H54 (cell line): ENCODE results near the gene C12orf76.
"Not testable (repeated sequence)": the region's sequence is repeated elsewhere in the genome, so short reads cannot be mapped to it uniquely, and the experiment has no call there.

ENCODE experiments used
- DNase-seq: peaks from one replicate; pipeline ENCODE4 v3.0.0; 2011; ENCODE audit warnings: low spot score, mixed read lengths; ENCODE audit not compliant: insufficient read length
- FAIRE-seq: peaks from 3 replicates; lab custom pipeline; 2011; peaks lifted over from hg19 to GRCh38; lab: Jason Lieb, UNC
- POLR2A ChIP-seq: IDR thresholded peaks from 2 replicates; pipeline ENCODE4 v1.6.1; 2011; ENCODE audit warnings: low read depth, mild to moderate bottlenecking, low read length

The C12orf76 gene

DNA sequence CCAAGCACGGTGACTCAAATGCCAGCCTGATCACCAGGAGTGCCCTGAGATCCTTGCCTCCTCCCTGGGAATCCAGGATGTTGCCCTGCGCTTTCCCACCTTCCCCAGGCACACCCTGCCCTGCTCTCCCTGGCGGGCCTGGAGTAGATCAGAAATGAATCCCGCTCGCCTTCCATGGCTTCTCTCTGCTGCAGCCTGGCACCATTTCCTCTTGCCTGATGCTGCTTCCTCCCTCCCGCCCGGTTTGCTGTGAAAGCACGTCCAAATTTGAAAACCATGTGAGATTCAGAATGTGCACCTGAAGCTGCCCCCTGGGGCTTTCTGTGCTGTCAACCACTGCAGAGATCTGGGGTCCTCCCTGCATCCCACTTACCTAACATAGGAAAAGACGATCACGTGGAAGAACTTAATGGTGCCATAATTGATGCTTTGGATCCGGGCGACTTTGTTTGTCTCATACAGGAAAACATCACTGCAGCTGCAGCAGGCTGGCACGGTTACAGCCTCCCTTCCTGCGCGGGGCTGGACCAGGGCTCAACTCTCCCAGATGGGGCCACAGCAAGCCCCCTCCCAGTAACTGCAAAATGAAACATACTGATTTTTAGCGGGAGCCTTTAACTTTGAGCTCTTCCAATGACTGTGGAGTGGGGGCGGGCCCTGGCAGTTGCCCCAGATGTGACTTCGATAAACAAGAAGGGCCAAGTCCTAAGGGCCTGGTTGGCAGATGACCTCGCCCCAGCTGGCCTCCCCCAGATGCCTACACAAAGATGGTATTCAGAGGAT lies 24.9 kb upstream of the C12orf76 start:
- no peak for TF ChIP-seq POLR2A
- DNase-seq (peak; percentile 27), FAIRE-seq (no peak)

DNA sequence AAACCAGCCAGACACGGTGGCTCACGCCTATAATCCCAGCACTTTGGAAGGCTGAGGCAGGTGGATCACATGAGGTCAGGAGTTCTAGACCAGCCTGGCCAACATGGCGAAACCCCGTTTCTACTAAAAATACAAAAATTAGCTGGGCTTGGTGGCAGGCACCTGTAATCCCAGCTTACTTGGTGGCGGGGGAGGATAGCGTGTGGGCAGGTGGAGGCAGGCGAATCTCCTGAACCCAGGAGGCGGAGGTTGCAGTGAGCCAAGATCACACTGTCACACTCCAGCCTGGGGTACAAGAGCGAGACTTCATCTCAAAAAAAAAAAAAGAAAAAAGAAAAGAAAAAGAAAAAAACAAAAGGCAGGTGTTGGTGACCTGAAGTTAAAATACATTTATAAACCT lies 24.3 kb upstream of the C12orf76 start:
- FAIRE-seq, DNase-seq: not testable (repeated sequence)

DNA sequence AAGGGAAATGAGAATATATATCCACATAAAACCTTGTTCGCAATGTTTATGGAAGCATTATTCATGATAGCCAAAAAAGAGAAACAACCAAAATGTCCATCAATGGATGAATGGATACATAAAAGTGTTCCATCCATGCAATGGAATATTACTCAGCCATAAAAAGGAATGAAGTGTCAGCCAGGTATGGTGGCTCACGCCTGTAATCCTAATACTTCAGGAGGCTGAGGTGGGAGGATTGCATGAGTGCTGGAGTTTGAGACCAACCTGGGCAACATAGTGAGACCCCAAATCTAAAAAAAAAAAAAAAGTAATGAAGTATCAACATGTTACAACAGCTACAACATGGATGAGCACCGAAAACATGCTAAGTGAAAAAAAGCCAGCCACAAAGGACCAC lies 23.6 kb upstream of the C12orf76 start:
- DNase-seq (no peak), FAIRE-seq (no peak)
- no peak for TF ChIP-seq POLR2A

DNA sequence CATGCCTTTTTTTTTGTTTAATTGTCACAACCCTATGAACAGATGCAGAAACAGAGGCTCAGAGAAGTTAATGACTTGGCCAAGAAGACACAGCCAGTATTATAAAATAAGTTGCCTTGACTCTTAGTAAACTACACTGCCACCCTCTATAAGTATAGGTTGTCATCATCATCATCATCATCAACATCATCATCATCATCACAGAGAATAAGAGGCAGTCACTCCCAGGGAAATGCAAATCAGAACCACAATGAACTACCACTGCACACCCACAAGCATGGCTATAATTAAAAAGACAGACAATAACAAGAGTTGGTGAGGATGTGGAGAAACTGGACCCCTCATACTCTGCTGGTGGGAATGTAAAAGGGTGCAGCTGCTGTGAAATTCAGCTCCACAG lies 23.2 kb upstream of the C12orf76 start:
- DNase-seq (no peak), FAIRE-seq (no peak)
- no peak for TF ChIP-seq POLR2A

DNA sequence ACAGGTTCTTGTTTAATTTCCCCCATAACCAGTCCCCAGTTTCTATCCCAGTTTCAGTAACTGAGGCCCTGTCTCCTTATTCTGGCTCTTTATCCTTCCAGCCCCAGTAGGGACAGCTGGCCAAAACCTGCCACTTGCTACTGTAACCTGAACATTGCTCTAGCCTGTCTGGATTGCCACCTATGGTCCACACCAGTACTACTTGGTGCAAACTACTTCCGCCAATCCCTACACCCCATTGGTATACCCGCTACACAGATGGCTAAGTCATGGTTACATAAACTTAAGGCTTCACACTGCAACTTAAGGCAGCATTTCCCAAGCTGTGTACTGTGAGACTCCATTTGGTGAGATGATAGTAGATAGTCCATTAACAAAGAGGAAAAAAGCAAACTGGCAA lies 20.3 kb upstream of the C12orf76 start:
- no peak for TF ChIP-seq POLR2A
- FAIRE-seq (no peak), DNase-seq (no peak)

DNA sequence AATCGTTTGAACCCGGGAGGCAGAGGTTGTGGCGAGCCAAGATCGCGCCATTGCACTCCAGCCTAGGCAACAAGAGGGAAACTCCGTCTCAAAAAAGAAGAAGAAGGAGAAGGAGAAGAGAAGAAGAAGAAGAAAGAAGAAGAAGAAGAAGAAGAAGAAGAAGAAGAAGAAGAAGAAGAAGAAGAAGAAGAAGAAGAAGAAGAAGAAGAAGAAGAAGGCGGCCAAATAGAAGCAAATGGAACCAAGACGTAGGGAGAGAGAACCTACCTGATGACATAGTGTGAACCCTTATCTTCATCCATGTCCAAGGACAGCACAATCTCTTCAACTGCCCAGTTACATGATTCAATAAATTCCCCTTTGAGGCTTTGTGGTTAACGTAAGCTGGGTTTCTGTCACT lies 19.8 kb upstream of the C12orf76 start:
- DNase-seq, FAIRE-seq: not testable (repeated sequence)

DNA sequence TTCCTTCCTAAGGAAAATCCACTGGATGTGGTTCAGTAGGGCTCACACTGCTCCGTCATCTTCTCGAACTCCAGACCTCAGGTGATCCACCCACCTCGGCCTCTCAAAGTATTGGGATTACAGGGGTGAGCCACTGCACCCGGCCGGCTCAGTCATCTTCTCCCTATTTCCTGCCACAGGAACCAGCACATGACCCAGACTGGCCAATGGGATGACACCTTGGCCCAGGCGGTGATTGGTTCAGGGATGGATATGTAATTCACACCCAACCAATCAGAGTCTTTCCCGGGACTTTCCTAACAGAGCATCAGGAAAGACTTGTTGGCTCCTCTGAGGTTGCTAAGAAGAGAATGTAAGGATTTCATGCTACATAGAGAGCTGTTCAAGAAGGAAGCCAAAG lies 19.2 kb upstream of the C12orf76 start:
- FAIRE-seq (no peak), DNase-seq (no peak)
- no peak for TF ChIP-seq POLR2A

DNA sequence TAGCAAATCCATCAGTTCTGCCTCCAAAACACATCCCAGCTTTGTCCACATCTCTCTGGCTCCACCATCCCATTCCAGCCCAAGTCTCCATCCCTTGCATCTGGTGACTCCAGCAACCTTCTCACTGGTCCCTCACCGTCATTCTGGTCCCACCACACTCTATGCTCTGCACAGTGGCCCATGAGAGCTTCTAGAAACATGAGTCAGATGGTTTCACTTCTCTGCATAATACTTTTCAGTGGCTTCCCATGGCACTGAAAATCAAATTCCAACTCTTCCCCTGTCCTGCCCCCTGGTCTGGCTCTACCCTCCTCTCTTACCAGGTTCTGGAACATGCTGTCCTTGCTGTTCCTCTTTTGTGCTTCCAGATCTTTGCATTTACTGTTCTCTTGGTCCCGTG lies 17.2 kb upstream of the C12orf76 start:
- DNase-seq (no peak), FAIRE-seq (no peak)

DNA sequence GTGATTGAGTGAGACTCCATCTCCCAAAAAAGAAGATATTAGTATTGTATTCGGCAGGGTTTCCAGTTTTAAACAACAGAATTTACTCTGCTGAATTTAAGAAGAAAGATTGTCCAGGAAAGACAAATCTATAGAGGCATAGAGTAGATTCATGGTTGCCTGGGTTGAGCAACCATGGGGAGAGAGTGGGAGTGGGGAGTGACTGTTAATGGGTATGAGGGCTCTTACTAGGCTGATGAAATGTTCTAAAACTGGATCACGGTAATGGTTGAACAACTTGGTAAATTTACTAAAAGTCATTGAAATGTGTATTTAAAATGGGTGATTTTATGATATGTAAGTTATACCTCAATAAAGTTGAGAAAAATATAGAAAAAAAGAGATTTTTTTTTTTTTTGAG lies 13.9 kb upstream of the C12orf76 start:
- FAIRE-seq (no peak), DNase-seq (no peak)
- TF ChIP-seq POLR2A: no peak

More for the DNA sequence above, 17.2 kb upstream of the C12orf76 start:
- no peak for TF ChIP-seq POLR2A

DNA sequence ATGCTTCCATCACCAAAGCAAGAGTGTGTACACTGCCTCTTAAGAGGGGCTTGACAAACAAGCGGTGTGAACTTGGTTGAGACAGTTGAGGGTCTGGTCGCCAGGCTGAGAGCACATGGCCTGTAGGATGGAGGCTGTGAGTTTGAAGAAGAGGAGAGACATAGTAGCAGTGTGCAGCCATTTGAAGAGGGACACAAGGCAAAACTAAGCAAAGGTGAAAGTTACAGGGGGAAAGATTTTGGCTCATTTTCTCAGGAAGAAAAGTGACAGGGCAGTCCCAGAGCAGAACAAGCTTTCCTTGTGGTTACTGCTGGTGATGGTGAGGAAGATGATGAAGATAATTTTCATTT lies 11.3 kb upstream of the C12orf76 start:
- no peak for DNase-seq
- TF ChIP-seq POLR2A: no peak
- FAIRE-seq: no peak

DNA sequence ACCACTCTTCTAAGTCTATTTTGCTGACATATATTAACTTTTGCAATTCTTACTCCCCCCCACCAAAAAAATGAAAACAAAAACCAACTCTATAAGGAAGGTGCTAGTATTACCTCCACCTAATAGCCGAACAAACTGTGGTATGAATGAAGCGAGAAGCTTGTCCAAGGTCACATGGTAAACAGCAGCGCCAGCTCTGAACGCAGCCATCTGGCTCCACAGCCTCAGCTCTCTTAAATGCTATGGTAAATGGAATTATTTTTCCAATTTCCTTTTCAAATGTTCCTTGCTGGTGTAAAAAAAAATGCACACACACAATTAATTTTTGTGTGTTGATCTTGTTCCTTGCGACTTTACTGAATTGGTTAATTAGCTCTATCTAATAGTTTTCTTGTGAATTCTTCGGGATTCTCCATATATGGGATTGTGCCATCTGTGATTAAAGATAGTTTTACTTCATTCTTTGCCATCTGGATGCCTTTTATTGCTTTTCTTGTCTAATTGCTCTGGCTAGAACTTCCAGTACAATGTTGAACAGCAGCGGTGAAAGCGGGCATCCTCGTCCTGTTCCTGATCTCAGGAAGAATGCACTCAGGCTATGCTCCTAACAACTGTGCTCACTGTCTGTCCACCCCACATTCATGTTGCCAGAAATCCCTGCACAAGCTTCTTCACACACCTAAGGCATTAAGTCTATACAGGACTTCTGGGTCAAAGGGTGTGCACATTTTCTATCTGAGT lies 10.7 kb upstream of the C12orf76 start:
- FAIRE-seq (no peak), DNase-seq (no peak)
- TF ChIP-seq POLR2A: no peak

DNA sequence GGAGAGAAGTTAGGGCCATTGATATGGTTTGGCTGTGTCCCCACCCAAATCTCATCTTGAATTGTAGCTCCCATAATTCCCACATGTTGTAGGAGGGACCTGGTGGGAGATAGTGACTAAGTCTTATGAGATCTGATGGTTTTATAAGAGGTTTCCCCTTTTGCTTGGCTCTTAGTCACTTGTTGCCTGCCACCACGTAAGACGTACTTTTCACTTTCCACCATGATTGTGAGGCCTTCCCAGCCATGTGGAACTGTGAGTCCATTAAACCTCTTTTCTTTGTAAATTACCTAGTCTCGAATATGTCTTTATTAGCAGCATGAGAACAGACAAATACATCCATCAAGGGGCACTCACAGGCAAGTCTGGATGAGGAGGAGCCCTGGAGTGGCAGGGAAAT lies 8.3 kb upstream of the C12orf76 start:
- FAIRE-seq, DNase-seq: not testable (repeated sequence)

DNA sequence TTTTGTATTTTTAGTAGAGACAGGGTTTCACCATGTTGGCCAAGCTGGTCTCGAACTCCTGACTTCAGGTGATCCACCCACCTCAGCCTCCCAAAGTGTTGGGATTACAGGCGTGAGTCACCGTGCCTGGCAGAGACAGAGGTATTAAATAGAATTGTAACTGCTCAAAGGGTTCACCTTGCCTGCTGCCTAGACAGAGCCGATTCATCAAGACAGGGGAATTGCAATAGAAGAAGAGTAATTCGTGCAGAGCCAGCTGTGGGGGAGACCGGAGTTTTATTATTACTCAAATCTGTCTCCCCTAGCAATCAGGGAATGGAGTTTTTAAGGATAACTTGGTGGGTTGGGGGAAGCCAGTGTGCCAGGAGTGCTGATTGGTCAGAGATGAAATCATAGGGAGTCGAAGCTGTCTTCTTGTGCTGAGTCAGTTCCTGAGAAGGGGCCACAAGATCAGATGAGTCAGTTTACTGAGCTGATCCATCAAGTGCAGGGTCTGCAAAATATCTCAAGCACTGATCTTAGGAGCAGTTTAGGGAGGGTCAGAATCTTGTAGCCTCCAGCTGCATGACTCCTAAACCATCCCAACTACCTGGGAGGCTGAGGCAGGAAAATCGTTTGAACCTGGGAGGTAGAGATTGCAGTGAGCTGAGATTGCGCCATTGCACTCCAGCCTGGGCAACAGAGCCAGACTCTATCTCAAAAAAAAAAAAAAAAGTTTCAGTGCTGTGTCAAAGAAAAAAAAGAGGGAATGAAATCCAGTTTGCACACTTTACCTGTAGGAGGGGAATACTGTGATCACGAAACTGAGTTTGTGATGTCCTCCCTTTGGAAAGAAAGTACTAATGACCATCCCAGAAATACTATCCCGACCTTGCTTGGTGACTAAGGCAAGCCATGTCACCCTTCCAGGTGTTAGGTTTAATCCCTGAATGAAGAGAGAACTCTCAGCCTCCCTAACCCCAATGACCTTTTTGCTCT lies 7.3 kb upstream of the C12orf76 start:
- DNase-seq: not testable (repeated sequence)
- peak; percentile 43 for FAIRE-seq

DNA sequence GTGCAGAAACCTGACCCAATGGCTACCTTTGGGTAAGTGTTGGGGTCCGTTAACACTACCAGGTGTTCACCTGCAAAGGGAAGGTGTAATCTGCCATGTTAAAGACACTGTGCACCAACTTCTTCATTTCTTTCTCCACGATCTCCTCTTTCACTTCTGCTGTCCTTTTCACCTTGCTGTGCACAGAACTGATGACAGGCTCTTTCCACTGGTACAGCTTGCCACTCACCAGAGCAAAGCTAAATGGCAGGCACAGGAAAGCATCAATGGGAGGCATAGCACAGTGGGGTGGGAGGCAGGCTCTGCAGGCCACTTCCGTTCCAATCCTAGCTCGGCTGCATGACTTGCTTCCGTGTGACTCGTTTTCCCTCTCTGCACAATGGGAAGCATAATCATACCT lies 2.6 kb upstream of the C12orf76 start:
- no peak for FAIRE-seq
- TF ChIP-seq POLR2A: no peak

DNA sequence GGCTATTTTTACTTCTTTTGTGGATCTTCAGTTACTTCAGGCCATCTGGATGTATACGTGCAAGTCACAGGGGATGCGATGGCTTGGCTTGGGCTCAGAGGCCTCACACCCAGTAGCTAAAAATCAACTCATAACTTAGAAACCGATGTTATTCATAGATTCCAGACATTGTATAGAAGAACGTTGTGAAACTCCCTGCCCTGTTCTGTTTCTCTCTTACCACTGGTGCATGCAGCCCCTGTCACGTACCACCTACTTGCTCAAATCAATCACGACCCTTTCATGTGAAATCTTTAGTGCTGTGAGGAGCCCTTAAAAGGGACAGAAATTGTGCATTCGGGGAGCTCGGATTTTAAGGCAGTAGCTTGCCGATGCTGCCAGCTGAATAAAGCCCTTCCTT lies 1.3 kb upstream of the C12orf76 start:
- FAIRE-seq, DNase-seq: not testable (repeated sequence)

More for the DNA sequence above, 2.6 kb upstream of the C12orf76 start:
- no peak for DNase-seq

DNA sequence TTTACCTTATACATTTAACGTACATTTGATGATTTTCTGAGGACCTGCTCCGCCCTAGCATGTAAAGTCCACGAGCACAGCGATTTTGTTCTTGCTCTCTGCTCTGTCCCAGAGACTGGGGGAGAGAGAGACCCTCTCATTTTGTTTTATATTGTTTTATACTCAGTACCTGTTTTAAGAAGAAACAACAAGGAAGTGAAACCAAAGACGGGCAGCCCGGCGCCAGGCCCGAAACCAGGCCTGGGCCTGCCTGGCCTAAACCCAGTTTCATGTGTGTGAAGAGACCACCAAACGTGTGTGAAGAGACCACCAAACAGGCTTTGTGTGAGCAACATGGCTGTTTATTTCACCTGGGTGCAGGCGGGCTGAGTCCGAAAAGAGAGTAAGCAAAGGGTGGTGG lies 712 bp upstream of the C12orf76 start:
- not testable (repeated sequence) for DNase-seq, FAIRE-seq
